ENCODE results near the gene DDX25. TPM values are rescaled to one million over a fixed set of nuclear protein-coding genes. Genes with fewer than 3 reads are reported as not detected.

DDX25 gene
- total RNA-seq, 4 donors from 2014 or later, result not detected

DNA sequence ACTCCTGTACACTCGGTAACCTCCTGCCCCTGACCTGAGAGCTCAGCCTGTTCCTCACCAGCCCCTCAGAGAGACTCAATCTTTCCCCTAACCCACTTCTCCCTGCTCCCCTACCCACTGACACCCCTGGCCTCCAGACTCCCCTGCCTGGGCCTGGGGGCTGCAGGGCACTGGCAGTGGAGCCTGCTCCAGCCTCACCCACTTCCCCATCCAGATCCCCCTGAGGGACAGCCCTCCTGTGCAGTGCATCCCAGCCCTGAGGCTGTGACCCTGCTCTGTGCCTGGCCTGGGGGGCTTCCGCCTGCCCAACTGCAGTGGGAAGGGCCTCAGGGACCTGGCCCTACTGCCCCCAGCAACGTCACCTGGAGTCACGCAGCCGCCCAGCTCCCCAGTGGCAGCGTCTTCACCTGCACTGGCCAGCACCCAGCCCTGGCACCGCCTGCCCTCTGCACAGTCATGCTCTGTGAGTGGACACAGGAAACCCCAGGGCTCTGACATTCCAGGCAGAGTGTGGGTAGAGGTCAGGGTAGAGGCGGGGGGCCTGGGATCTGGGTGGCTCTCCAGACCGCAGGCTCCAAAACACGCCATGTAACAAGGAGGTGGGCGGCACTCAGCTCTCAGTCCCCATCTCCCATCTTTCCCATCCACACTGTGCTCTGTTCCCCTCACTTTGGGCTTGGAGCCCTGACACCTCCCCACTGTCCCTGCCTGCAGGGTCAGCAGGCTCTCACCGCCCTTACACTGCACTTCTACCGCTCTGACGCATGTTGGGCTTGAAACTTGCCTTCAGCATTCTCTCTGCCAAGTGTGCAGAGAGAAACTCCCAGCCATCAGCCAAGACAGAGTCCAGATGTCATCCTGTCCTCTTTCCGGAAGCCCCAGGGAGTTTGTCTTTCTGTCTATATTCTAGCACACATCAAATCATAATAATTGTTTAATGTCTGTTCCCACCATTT lies 46.7 kb downstream of the DDX25 start:
- TF ChIP-seq, protein P1, sequence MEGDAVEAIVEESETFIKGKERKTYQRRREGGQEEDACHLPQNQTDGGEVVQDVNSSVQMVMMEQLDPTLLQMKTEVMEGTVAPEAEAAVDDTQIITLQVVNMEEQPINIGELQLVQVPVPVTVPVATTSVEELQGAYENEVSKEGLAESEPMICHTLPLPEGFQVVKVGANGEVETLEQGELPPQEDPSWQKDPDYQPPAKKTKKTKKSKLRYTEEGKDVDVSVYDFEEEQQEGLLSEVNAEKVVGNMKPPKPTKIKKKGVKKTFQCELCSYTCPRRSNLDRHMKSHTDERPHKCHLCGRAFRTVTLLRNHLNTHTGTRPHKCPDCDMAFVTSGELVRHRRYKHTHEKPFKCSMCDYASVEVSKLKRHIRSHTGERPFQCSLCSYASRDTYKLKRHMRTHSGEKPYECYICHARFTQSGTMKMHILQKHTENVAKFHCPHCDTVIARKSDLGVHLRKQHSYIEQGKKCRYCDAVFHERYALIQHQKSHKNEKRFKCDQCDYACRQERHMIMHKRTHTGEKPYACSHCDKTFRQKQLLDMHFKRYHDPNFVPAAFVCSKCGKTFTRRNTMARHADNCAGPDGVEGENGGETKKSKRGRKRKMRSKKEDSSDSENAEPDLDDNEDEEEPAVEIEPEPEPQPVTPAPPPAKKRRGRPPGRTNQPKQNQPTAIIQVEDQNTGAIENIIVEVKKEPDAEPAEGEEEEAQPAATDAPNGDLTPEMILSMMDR (IDR thresholded peaks at IDR 0.05; ENCODE audit: low read depth), result no peak

DNA sequence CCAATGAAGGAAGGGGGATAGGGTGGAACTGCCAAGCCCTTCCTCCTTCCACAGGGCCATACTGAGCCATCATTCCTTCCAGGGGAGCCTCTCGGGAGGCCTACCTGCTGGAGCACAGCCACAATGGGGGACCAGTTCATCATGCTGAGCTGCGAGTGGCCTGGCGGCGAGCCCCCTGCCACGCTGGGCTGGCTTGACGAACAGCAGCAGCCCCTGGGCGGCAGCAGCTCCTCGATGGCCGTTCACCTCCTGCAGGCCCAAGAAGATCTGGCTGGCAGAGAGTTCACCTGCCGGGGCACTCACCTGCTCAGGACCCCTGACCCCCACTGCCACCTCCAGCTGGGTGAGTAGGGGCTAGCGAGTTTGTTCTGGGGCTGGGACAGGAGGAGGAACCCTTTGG lies 47.4 kb downstream of the DDX25 start:
- TF ChIP-seq, protein P1 (IDR thresholded peaks at IDR 0.05; ENCODE audit: low read depth), result no peak

DNA sequence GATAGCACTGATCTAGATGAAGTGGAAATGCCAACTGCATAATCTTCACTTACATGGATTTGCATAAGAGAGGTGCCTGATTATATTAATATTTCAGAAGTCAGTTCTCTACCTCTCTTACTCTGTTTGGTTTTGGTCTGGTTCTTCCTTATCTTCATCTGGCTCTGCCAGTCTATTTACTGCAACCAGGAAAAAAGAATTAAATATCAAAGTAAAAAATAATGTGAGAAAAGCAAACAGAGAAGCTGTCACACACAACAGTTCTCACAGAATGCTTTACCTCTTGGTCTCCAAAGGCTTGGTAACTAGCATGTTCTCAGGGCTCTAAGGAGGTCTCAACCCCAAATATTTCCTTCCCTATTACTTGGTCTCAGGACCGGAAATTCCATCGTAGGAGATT lies 48.3 kb downstream of the DDX25 start:
- TF ChIP-seq, protein P1 (IDR thresholded peaks at IDR 0.05; ENCODE audit: low read depth), result no peak

DNA sequence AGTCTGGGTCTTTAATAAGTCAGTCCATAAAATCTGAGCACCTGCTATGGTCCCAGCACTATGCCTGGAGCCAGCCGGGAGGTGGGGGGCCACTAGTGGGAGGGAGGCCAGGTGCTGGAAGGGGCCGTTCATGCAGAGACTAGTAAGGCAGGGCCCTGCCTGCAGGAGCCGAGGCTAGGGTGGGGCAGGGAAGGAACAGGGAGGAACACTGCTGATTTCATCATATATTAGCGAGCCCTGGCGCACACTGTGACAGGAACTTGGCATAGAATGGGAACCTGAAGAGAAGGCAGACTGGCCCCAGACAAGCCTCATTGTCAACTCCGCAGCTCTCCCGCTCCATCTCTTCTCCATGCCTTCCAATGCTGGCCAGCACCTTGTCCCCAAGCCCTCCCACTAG lies 48.7 kb downstream of the DDX25 start:
- TF ChIP-seq, protein P1 (IDR thresholded peaks at IDR 0.05; ENCODE audit: low read depth), result no peak

DNA sequence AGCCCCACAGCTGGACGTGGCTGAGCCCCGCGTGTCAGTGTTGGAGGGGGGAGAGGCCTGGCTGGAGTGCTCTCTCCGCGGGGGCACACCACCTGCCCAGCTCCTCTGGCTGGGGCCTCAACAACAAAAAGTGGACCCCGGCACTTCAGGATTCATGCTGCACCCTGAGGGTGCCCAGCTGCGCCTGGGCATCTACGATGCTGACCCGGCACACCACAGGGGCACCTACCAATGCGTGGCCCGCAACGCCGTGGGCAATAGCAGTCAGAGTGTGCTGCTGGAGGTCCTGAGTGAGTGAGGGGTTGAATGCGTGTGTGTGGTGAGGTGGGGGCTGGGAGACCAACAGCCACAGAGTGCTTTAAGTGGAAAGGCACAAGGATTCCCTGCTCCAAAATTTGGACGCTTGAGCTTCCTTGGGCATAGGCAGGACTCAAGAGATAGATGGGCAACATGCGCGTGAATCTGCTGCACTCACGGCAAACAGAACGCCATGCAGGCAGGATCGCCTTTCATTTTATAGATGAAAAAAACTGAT lies 49.2 kb downstream of the DDX25 start:
- TF ChIP-seq, protein P1 (IDR thresholded peaks at IDR 0.05; ENCODE audit: low read depth), result no peak

DNA sequence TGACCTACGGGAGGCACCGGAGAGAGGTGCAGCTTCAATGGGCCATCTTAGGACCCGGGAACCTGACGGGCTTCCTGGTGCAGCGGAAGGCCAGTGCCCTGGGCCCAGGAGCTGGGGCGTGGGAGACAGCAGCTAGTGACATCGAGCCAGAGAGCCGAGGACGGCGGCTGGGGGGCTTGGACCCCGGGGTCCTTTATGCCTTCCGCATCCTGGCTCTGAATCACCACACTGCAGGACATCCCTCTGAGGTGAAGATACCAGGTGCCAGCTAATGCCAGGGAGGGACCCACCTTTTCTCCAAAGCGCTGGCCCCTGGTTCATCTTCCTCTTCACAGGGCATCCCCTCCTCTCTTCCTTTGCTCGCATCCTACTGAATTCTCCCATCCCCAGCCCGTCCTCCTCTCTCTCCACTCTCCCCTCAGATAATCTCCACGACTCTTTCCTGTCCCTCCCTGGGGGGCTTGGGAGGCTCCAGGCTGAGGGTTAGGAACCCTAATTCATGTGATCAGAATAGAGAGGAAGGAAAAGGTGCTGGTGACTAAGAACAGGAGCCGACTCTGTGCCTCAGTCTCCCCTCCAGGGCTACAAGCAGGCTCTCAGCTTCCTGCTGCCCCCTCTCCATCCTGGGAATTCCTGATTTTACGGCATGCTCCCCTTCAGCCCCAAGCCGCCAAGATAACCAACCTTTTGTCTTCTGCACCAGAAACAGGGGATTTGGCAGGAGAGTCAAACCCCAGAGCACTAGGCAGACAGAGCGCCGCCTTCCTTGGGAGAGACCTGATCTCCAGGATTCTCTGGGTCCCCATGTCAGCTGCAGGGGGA lies 50.0 kb downstream of the DDX25 start:
- TF ChIP-seq, protein P1 (IDR thresholded peaks at IDR 0.05; ENCODE audit: low read depth), result no peak
